Heart left ventricle (tissue), 13 donors: ENCODE measurements around the gene TPBGL.

Source experiments
- CTCF ChIP-seq, 12 donors: fragments of 200-600 bp; sonication (generic) in 4 of 12; IDR thresholded peaks; one replicate each; pipeline versions ENCODE4 v1.5.0 to v1.8.0; 2018 to 2022; ENCODE audit warnings: antibody characterized with exemption in 12 of 12, mild to moderate bottlenecking in 5 of 12
- POLR2A ChIP-seq, 2 donors: fragments of 450-650 bp; IDR thresholded peaks; one replicate each; pipeline ENCODE4 v1.6.1; 2017; ENCODE audit warnings: antibody characterized with exemption in 2 of 2, mild to moderate bottlenecking in 2 of 2, moderate library complexity in 2 of 2
- donor health status: ischemic (EF 13 %, LVEDD 7.1; RV severe dilation, severe dysfunction).
- donor health status: DM: no; HTN: yes; CAD: no.
- donor health status: DM: no; HTN: no; CAD: no.
- donor health status: ischemic (EF 25% LVEDD 6.9; RV normal size, moderate dysfunction).
- donor health status: ischemic (EF 25% LVEDD 5.7; RV mildly dilated, moderate dysfunction).
- donor health status: ischemic (EF 35%, LVEDD 5.7; RV mildly dilated, moderate dysfunction).
- donor health status: nonischemic (EF 11% LVEDD 7.7; RV severe dilation, severe dysfunction).
- donor health status: DM: yes; HTN: yes; CAD: no.
- donor health status: PGD.
- donor health status: ischemic (EF 29% LVEDD 5.4; RV normal size, mild dysfunction).
- donor health status: nonischemic (EF 23%, LVEDD 6.1; RV moderate dilation, normal function).

GRCh38 chr11:75198278-75198973 lies 42.1 kb upstream of the TPBGL start:
- TF ChIP-seq POLR2A (IDR thresholded peaks at IDR 0.05) (no peak), CTCF (IDR thresholded peaks at IDR 0.05) (no peak)
